HepG2 (cell line): ENCODE data around the gene SEPTIN12. TPM values are rescaled to one million over a fixed set of nuclear protein-coding genes. Genes with fewer than 3 reads are reported as not detected.

ENCODE experiments used
- AKAP8 ChIP-seq: sonication (generic); formaldehyde crosslinking; IDR thresholded peaks from 2 replicates; pipeline ENCODE4 v1.5.1; 2020; ENCODE audit warnings: mild to moderate bottlenecking, missing genetic modification reagents
- ASH2L ChIP-seq: fragments of 300-600, 200-600 bp; sonication (generic); IDR thresholded peaks from 2 replicates; pipeline ENCODE4 v1.7.0; 2017; ENCODE audit warnings: low read depth, mild to moderate bottlenecking, moderate library complexity, mixed read lengths, low read length; ENCODE audit not compliant: insufficient read length
- FOXP4 ChIP-seq: sonication (generic); formaldehyde crosslinking; IDR thresholded peaks from 2 replicates; pipeline ENCODE4 v1.4.0; 2020; ENCODE audit warnings: missing genetic modification reagents
- GLI4 ChIP-seq: sonication (generic); formaldehyde crosslinking; IDR thresholded peaks from 2 replicates; pipeline ENCODE4 v1.5.1; 2020; ENCODE audit warnings: missing genetic modification reagents, mild to moderate bottlenecking, moderate library complexity, borderline replicate concordance
- HBP1 ChIP-seq: IDR thresholded peaks from 2 replicates; pipeline ENCODE4 v1.6.1; 2016; ENCODE audit warnings: low read depth, control low read depth
- HNF1A ChIP-seq, 2 experiments: sonication (generic) in 1 of 2; formaldehyde crosslinking in 1 of 2; IDR thresholded peaks; 2 replicates each; pipeline versions ENCODE4 v1.4.0 to v1.6.1; 2016 to 2020; ENCODE audit warnings: borderline replicate concordance in 1 of 2, low read depth in 1 of 2, mild to moderate bottlenecking in 1 of 2, missing genetic modification reagents in 1 of 2
- KAT8 ChIP-seq: IDR thresholded peaks from 2 replicates; pipeline ENCODE4 v1.6.1; 2016; ENCODE audit warnings: missing genetic modification reagents, missing compliant biosample characterization
- MTF1 ChIP-seq: sonication (generic); formaldehyde crosslinking; IDR thresholded peaks from 2 replicates; pipeline ENCODE4 v1.5.0; 2020; ENCODE audit warnings: missing genetic modification reagents
- MXD4 ChIP-seq: IDR thresholded peaks from 2 replicates; pipeline ENCODE4 v1.6.1; 2016; ENCODE audit warnings: mild to moderate bottlenecking, missing biosample characterization, missing genetic modification reagents
- NCOR1 ChIP-seq: fragments of 200-600 bp; sonication (generic); IDR thresholded peaks from 2 replicates; pipeline ENCODE4 v1.7.0; 2017; ENCODE audit warnings: antibody characterized with exemption, low read length, borderline replicate concordance
- POGZ ChIP-seq: sonication (generic); formaldehyde crosslinking; IDR thresholded peaks from 2 replicates; pipeline ENCODE4 v1.4.0; 2020; ENCODE audit warnings: mild to moderate bottlenecking, missing genetic modification reagents
- POLR2A ChIP-seq, 2 experiments: IDR thresholded peaks; 2 replicates each; pipeline ENCODE4 v1.6.1; 2011; ENCODE audit warnings: low read depth in 2 of 2, low read length in 2 of 2, mild to moderate bottlenecking in 1 of 2, moderate library complexity in 1 of 2; ENCODE audit not compliant: insufficient read depth in 1 of 2
- SMARCC2 ChIP-seq: fragments of 450-650 bp; IDR thresholded peaks from 2 replicates; pipeline ENCODE4 v1.6.1; 2017; ENCODE audit warnings: antibody characterized with exemption, mild to moderate bottlenecking
- TCF7 ChIP-seq: sonication (generic); IDR thresholded peaks from 2 replicates; pipeline ENCODE4 v1.6.1; 2016; ENCODE audit warnings: antibody characterized with exemption, low read depth
- TFDP2 ChIP-seq: sonication (generic); formaldehyde crosslinking; IDR thresholded peaks from 2 replicates; pipeline ENCODE4 v1.4.0; 2020; ENCODE audit warnings: missing genetic modification reagents
- TRIM24 ChIP-seq: sonication (generic); formaldehyde crosslinking; IDR thresholded peaks from 2 replicates; pipeline ENCODE4 v1.8.0; 2022; ENCODE audit warnings: mild to moderate bottlenecking, missing genetic modification reagents
- ZBTB7B ChIP-seq: sonication (generic); formaldehyde crosslinking; IDR thresholded peaks from 2 replicates; pipeline ENCODE4 v1.4.0; 2020; ENCODE audit warnings: missing genetic modification reagents
- ZFP37 ChIP-seq: sonication (generic); formaldehyde crosslinking; IDR thresholded peaks from 2 replicates; pipeline ENCODE4 v1.4.0; 2020; ENCODE audit warnings: missing genetic modification reagents, borderline replicate concordance
- ZFP41 ChIP-seq: sonication (generic); formaldehyde crosslinking; IDR thresholded peaks from 2 replicates; pipeline ENCODE4 v1.4.0; 2020; ENCODE audit warnings: mild to moderate bottlenecking, missing genetic modification reagents, borderline replicate concordance
- ZFP82 ChIP-seq: sonication (generic); formaldehyde crosslinking; IDR thresholded peaks from 2 replicates; pipeline ENCODE4 v1.5.1; 2020; ENCODE audit warnings: mild to moderate bottlenecking, missing genetic modification reagents, borderline replicate concordance
- ZNF577 ChIP-seq: sonication (generic); formaldehyde crosslinking; IDR thresholded peaks from 2 replicates; pipeline ENCODE4 v1.4.0; 2020; ENCODE audit warnings: mild to moderate bottlenecking, low read depth, missing genetic modification reagents, borderline replicate concordance
- ZNF7 ChIP-seq: IDR thresholded peaks from 2 replicates; pipeline ENCODE4 v1.6.1; 2016; ENCODE audit warnings: missing biosample characterization, missing genetic modification reagents
- polyA plus RNA-seq, 8 experiments: library from polyadenylated mRNA; depleted of rRNA in 3 of 8; stranded (reverse) in 7 of 8; unstranded in 1 of 8; fragments of >200 nt; fragmentation: Illumina TruSeq in 4 of 8; extraction: Trizol in 4 of 8; gene quantifications; 2 replicates each; pipeline versions ENCODE4 v1.2.1 to v1.2.3, GENCODE V29; 2011 to 2016; ENCODE audit warnings: low read depth in 4 of 8, missing spikeins in 1 of 8, mixed read lengths in 1 of 8; ENCODE audit not compliant: insufficient read depth in 1 of 8
- total RNA-seq, 5 experiments: library from RNA; depleted of rRNA; stranded (reverse); fragments of >200 nt; fragmentation: Illumina TruSeq; extraction: Trizol; gene quantifications; 2 replicates each; pipeline ENCODE4 v1.2.3, GENCODE V29; 2016; ENCODE audit warnings: low read depth in 1 of 5

SEPTIN12 gene
- total and polyA plus RNA-seq, 2 of the 13 experiments (the other 11 are each of a cell fraction or from before 2014, with no cell fraction given): 0.22 TPM; not detected in 1

DNA sequence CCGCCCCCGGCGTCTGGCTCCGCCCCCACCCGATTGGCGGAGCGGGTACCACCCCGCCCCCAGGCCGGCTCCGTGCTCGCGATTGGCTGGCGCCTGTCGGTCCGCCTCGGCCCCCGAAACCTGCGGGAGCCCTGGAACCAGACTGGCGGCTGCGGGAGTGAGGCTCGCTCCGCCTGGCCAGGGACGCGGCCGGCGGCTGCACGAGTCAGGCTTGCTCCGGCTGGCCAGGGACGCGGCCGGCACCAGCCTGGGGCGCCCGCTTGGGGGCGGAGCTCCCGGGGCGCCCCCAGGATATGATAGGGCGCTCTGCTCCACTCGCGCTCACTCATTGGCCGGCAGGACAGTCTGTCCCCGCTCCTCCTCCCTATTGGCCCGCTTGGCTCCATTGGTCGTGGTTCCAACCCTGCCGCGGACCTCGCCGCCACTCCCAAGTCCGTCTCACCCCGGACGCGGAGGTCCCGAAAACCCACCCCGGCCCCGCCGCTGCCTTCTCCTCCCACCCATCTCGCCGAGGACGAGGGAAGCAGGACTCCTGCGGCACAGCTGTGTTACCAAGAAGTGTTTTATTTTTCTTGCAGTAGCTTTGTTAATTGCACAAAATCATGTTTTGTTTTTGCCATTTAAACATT, 14.6 kb upstream of the SEPTIN12 start (continued):
- TF ChIP-seq ZBTB7B (CRISPR knock-in tag) (0 out of 2 replicates have a peak, but pooled peaks have one; percentile 28), ZNF7 (CRISPR knock-in tag) (no peak), POLR2A (IDR thresholded peaks at IDR 0.05; ENCODE audit: insufficient read depth in 1 of 2, low read depth in 2 of 2, low read length in 2 of 2) (peak in 1 of 2 experiments; percentile 42; a peak in 1 of 4 replicates), KAT8 (0 out of 2 replicates have a peak, but pooled peaks have one; percentile 49), AKAP8 (CRISPR knock-in tag) (no peak), SMARCC2 (no peak), NCOR1 (no peak), ZFP37 (CRISPR knock-in tag) (no peak), ASH2L (peak; percentile 65), ZFP82 (CRISPR knock-in tag) (no peak), GLI4 (CRISPR knock-in tag) (no peak), ZFP41 (CRISPR knock-in tag) (no peak), MXD4 (CRISPR knock-in tag) (peak; percentile 34; the same call in 1 of the 2 replicates), HBP1 (CRISPR knock-in tag) (no peak), MTF1 (CRISPR knock-in tag) (no peak), FOXP4 (CRISPR knock-in tag) (no peak), TFDP2 (CRISPR knock-in tag) (no peak; the same call in 1 of the 2 replicates), POGZ (CRISPR knock-in tag) (no peak), TCF7 (no peak), ZNF577 (CRISPR knock-in tag) (no peak), HNF1A (IDR thresholded peaks at IDR 0.05; ENCODE audit: low read depth) (no peak), HNF1A (CRISPR knock-in tag; IDR thresholded peaks at IDR 0.05; ENCODE audit: borderline replicate concordance) (no peak), TRIM24 (CRISPR knock-in tag) (no peak)
